ENCODE measurements around the gene RPS6KA2.
A peak's percentile ranks its signal among the peaks of the same experiment; 100 is the strongest.

Gene RPS6KA2

DNA sequence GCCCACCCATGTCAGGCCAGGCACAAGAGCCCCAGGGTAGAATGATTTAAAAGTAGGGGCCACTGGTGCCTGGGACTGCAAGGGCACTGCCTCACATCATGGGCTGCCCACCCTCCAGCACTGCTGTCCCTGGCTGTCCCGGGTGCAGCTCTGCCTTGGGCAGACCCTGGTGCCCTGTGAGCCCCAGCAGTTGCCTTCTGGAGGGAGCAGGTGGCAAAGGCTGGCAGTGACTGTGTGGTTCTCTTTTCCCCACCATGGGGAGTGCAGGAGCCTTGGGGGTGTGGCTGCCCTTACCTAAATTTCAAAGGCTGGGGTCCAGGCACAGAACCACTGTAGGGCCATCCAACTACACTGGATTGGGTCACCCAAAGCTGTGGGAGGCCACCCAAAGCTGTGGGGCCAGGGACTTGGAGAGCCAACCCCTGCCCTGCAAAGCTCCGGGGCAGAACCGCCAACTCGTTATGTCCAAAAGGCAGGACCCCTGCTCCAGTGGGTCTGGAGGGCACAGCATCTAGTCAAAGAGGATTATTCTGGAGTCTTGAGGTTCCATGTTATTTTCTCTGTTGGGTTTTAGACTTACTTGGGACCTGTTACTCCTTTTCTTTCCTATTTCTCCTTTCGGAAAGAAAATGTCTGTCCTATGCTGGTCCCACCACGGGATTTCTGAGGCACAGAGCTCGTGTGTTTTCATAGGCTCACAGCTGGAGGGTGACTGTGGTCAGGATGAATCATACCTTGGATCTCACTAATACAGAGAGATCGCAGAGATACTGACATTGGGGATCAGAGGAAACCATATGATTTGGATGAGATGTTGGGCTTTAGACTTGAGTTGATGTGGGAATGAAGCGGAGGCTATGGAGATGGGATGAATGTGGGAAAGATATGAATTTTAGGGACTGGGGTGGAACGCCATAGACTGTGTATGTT lies 105.9 kb downstream of the RPS6KA2 start:
- no peak for DNase-seq

DNA sequence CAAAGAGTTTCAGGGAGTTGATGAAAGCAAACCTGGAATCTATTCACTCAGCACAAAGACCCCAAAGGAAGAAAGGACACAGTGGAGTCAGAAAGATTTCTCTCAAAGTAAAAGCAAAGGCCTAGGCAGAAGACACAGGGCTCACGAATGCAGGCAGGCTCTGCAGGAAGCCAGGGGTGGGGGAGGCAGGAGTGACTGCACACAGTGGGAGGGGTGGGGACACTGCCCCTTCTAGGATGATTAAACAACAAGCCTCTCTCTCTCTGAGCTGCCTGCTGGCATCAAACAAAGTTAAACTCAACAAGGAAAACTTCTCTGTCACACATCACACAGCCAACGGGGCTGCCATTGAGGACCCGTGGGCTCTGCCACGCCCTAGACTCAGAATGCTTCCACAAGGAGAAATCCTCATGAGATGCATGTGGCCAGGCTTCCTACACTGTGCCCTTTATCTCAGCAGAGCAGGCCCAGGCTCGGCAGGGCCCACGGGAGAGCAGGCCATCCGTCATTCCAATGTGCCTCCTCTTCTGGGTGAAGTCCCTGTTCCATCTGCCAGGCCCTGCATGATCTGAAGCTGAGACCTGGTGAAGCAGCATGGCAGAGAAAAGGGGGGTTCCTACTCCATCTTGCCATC lies 110.7 kb downstream of the RPS6KA2 start:
- no peak for DNase-seq

DNA sequence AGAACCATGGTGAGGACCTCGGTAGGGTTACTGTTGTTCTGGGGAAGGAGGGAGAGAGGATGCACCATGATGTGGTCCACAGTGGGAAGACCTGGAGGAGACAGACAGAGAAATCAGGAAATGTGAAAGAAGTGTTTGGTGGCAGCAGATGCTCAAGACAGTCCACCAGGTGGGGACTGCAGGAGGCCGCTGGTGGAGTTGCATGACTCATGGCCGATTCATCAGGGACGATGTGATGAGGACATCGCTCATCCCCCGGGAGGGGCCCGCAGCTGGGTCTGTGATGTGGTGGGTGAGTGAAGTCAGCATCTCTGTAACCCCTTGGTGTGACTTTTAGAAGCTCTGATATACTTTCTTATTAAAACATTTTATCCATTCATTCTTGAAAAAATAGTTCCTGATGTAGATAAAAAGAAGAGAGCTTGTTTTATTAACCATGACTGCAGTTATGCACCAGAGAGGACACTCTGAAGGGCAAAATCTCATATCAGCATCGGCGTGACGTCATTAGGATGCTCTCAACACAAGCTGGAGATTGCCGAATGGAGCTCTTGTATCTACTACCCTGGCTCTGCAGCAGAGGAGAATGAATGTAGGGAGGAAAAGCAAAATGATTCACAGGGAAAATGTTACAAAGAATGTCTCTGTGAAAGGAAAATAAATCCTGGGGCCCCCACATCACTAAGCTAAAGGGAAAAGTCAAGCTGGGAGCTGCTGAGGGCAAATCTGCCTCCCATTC lies 111.8 kb downstream of the RPS6KA2 start:
- DNase-seq: no peak

DNA sequence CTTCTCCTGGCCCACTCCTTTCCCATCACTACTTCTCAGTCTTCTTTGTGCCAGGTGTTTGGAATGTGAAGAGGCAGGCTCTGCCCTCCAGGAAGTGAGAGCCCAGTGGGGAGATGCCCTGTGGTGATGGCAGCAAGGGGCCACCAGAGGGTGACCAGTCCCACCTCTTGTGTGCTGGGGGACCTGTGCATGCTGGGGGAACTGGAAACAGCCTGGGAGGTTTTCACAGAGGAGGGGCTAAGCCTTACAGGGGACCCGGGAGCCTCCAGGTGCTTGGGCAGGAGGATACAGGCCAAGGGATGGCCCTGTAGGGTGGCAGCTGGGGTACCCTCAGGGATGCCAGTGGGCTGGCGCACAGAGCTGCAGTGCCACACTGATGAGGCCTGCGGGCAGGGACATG lies 112.9 kb downstream of the RPS6KA2 start:
- no peak for DNase-seq

DNA sequence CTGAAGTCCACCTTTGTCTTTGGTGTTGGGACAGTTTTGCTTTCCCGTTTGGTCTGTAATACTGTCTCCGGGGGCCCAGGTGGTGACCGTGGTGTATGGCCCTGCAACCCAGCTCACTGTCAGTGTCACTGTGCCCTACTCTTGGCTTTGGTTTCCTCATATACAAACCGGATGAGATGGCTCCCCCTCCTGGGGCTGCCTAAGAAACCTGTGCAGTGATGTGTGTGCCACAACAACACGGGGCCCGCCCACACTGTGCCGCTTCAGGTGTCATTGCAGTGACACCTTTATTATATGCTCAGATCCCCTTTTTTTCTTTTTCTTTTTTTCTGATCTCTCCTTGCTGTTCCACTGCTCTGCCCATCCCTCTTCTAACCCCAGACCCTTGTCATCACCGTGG lies 114.5 kb downstream of the RPS6KA2 start:
- DNase-seq: peak; percentile 26

DNA sequence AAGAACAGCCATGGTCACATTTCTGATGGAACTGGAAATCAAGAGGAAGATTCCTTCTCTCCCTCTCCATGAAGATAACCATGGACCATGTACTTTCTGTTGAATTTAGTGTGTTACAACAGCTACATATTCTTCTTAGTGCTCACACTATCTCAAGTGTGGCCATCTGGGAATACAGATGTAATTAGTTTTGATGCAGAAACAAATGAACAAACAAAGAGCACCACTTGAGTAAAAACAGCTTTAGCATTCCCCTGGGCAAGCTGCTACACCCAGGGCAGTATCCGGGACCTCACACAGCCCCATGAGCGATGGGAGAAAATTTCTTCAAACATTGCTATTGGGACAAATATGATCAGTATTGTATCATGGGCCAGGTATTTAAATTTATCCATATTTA lies 115.7 kb downstream of the RPS6KA2 start:
- no peak for DNase-seq

DNA sequence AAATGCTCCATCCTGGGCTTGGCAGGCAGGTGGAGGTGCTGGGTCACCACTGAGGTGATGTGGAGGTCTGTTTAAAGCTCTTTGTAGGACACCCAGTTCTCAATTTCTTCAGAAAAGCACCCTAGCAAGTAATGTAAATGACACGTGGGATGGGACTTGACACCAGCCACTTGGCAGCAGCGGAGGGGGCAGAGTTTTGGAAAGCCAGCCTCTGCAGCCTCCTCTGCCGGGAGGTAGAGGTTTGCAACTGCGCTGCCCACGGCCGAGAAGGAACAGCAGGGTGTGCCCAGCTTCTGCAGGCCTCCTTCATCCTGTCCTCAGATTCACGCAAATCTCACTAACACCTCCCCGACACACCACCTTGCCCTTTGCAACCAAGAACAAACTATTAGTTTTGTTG lies 117.9 kb downstream of the RPS6KA2 start:
- DNase-seq: no peak

DNA sequence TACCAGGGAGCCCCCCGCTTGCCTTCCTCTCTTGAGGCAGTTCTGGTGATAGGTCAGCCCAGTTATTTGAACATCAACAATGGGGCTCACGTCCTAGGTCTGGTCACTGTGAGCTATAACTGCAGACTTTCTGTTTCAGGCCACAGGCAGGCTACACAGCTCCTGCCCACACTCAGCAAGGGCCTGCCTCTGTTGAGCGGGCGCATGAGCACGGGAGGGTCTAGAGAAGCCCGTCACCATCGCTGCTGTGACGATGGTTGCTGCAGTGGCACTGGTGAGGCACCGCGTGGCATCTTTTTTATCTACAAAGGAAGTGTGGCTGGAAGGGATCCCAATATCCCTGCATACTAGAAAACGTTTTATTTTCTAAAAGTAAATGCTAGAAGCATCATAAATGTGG lies 118.3 kb downstream of the RPS6KA2 start:
- DNase-seq: no peak

DNA sequence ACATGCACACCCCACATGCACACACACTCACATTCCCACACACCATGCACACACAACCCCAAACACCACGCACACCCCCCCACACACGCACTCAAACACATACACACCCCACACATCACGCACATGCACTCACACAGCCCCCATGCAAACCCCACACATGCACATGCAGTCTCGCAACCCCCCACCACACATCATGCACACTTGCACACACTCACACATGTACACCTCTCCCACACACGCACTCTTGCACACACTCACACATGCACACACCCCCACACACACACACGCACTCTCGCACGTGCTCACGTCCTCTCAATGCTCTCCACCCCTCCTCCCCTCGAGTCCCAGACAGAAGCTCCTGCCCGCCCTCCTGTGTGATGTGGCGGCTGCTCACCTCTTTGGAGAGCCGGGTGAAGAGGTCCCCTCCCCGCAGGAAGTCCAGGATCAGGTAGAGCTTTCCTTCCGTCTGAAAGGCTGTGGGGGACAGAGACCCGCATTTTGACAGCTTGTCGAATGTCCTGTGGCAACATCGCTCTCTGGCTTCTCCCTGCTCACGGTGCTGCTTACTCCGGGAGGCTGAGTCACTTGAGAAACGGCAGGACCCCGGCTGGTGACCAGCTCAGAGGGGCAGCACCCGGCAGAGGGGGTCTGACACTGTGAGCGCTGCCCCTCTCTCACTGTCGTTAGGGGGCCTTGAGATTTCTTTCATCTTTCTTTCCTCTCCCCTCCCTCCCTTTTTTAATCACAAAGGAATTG lies 119.1 kb downstream of the RPS6KA2 start:
- DNase-seq: no peak

DNA sequence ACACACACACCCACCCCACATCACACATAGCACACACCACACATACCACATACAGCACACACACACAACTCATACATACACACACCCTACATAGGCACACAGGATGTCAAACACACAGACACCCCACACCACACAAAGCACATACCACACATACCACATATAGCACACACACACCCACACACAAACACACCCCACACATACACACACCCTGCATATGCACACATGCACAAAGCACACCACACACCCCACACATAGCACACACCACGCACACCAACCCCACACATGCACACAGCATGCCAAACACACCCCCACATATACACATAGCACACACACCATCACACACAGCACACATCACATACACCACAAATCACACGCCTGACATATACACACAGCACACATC lies 119.7 kb downstream of the RPS6KA2 start:
- DNase-seq: no peak

DNA sequence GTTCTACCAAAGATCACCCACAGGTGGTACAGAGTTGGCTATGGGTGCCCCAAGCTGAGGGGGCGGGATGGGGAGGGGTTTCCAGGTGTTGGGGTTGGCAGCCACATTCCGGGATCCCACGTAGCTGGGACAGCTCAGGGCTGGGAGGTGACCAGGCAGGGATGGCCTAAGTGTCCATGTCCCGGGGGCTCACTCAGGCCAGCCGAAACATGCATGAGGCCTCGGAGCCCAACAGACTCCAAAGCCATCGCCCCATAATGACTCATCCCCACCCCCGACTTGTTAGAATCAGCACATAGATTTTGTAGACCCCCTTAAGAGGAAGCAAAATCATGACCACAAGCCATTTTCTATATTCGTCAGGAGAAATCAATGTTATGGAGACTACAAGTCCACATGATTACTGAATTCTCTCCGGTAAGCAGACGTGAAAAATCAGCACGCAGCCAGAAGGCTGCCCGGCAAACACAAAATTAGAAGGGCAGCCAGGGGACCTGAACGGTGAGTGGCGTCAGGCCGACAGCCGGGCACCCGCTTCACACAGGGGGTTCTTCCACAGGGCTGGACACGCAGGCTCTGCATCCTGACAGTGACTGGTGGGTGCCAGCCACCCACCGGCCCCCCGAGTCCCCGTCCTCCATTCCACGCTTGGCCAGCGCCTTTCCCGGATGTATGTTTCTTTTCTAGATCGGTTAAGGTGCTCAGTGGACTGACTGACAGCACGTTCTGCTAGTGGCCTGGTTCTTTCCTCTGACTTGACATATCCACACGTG lies 121.7 kb downstream of the RPS6KA2 start:
- DNase-seq: no peak

DNA sequence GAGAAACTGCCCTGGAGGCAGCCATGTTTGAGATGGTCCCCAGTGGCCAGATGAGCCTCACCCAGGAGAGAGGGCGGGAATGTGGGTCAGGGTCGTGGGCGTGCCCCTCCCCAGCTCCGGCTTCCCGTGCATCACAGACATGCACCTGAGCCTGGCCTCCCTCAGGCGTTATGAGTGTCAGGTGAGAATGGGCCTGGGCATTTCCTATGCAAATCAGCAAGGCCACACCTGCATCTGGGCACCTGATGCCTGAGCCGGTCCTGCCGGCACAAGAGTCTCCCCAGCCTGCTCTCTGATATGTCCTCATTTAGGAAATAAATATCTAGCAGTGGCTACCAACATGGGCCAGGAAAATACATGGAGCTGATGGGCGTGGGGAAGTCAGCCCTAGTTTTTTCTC lies 123.0 kb downstream of the RPS6KA2 start:
- no peak for DNase-seq

DNA sequence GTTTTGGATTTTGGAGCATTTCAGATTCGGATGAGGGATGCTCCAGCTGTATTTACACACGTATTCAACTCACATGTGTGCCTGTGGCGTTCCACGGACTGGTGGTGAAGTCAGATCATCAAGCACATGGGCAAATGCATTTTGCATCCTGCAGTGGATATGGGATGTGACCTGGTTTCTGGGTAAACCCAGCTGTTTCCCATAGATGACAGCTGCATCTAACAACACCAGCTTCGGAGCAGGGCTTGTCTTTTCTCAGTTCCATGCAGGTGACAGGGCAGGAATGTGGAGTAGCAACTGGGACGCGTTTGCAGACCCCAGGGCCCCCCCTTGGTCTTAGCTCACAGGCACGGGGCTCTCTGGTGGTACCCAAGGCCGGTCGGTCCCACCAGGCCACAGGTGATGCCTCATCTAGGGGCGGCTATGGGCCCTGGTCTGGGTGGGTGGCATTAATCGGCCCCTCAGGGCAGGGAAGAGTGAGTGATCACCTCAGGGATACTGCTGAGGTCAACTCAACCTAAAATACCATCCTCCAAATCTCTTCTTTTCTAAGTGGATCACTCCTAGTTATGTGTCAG lies 123.8 kb downstream of the RPS6KA2 start:
- no peak for DNase-seq

DNA sequence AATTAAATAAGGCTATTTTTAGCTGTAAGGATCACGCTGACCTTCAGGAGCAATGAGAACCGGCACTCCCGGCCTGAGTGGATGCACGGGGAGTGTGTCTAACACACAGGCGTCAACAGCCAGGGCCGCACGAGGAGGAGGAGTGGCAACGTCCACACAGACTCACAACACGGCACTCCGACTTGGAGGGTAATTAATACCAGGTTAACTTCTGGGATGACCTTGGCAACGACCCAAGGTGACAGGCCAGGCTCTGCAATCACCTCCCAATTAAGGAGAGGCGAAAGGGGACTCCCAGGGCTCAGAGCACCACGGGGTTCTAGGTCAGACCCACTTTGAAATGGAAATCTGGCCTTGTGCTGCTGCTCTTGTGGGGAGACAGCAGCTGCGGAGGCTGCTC lies 124.6 kb downstream of the RPS6KA2 start:
- DNase-seq: no peak

DNA sequence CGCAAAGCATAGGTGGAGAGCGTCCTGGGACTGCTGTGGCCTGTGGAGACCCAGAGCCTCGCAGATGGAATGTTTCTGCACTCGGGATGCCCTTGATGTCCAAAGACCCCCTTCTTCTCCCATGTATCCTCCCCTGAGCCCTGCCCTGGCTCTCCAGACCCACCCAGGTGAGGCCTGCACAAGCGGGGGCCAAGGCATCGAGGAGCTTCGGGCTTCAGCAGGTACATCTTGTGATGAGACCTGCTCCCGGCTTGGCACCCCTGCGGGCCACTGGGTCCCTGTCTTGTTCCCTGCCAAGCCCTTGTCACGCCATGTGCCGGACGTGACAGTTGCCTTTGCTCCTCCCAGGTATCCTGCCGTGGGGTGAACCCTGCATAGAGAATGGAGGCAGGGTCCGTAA lies 125.8 kb downstream of the RPS6KA2 start:
- no peak for DNase-seq

DNA sequence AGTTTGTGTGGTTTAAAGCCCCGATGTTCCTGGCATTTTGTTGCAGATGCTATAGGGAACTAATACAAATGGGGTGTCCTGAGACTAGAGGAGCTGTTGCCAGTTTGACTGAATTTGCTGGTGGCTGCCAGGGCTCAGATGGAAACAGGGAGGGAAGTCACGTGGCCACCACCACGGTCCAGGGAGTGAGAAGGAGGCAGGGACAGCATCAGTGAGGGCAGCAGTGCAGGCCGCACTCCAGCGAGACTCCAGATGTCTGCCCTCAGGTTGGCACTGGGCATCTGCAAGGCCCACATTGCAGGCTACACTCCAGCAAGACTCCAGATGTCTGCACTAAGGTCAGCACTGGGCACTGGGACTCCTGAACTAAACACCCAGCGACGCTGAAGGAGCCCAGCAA lies 126.8 kb downstream of the RPS6KA2 start:
- DNase-seq: no peak

DNA sequence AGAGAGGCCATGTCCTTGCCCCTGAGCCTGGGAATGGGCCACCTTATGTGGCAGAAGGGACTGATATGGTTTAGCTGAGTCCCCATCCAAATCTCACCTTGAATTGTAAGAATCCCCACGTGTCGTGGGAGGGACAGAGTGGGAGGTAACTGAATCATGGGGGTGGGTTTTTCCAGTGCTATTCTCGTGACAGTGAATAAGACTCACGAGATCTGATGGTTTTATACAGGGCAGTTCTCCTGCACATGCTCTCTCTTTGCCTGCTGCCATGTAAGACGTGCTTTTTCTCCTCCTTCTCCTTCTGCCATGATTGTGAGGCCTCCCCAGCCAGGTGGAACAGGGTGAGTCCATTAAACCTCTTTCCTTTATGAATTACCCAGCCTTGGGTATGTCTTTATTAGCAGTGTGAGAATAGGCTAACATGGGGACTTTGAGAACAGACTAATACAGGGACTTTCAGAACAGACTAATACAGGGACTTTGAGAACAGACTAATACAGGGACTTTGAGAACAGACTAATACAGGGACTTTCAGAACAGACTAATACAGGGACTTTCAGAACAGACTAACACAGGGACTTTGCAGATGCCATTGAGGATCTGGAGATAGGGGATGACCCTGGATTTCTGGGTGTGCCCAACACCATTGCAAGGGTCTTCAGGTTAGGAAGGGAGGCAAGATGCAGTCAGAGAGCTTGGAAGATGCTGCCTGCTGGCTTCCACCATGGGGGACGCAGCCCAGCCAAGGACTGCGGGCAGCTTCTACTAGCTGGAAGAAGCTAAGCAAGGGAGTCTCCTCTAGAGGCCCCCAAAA lies 127.5 kb downstream of the RPS6KA2 start:
- no peak for DNase-seq

DNA sequence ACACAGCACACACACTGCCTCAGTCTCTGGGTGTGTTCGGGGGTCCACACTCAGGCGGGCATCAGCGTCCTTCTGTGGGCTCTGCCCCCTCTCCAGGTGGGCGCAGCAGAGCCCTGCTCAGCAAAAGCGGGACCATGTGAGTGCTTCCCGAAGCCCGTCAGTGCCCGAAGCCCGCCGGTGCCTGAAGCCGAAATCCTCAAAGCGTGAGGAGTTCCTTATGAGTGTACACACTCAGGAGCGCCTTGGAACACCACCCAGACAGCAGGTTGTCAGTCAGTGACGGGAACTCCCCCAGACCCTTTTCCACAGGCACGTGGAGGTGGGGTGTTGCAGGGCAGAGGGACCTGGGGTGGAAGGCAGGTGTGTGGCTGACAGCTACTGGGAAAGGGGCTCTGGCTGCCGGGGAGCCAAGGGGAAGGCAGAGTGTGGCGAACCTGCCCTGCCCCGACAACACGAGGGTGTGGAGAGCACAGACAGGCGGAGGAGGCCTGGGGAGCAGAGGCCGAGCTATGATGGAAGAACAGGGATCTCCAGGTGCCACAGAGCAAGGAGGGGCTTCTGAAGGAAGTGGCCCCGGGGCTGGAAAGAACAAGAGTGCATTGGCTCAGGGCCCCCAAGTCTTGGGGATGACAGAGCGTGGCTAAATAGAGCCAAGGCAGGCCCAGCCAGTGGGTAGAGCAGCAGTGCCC lies 128.2 kb downstream of the RPS6KA2 start:
- no peak for DNase-seq

DNA sequence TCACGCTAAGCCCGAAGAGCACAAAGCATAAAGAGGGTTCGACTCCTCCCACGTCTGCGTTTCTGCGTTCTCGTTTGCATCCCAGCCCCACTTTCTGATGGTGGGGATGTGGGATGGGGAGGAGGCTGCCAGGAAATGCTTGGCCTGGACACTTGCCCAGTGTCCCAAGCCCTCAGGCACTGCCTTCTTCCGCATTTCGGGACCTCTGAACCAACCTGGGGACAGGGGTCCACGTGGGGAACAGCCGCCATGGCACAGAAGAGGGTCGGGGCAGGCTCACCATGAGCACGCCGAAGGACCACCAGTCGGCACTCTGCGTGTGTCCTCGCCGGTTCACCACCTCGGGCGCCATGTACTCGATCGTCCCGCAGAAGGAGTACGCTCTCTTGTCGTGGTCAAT lies 128.8 kb downstream of the RPS6KA2 start:
- DNase-seq: no peak
